Breast epithelium (tissue), 4 donors: ENCODE measurements around the gene FAU. TPM values are rescaled to one million over a fixed set of nuclear protein-coding genes. Genes with fewer than 3 reads are reported as not detected.

Experiments
- DNase-seq, 2 donors: peaks; one replicate each; pipeline ENCODE4 v3.0.0-alpha.2; 2019; ENCODE audit warnings: low spot score in 2 of 2
- H3K27ac ChIP-seq, 2 donors: fragments of 200-600 bp; sonication (generic) in 1 of 2; one replicate each; pipeline ENCODE4 v1.5.1; 2016 to 2019; ENCODE audit warnings: mild to moderate bottlenecking in 1 of 2
- H3K27me3 ChIP-seq, 2 donors: fragments of 200-600 bp; sonication (generic) in 1 of 2; one replicate each; pipeline versions ENCODE4 v1.5.1 to v1.6.0; 2017 to 2019; ENCODE audit warnings: control low read depth in 1 of 2, mild to moderate bottlenecking in 1 of 2
- H3K36me3 ChIP-seq: fragments of 200-600 bp; one replicate; pipeline ENCODE4 v1.5.1; 2019
- H3K4me1 ChIP-seq, 2 donors: fragments of 200-600 bp; sonication (generic); one replicate each; pipeline ENCODE4 v1.5.1; 2016 to 2019; ENCODE audit warnings: control low read depth in 1 of 2
- H3K4me3 ChIP-seq, 3 donors: fragments of 200-600 bp; sonication (generic); 1 replicate in 2 of 3; 2 replicates in 1 of 3; pipeline ENCODE4 v1.5.1; 2016 to 2019; ENCODE audit warnings: mild to moderate bottlenecking in 3 of 3, moderate library complexity in 2 of 3
- H3K9me3 ChIP-seq, 2 donors: fragments of 200-600 bp; sonication (generic) in 1 of 2; one replicate each; pipeline ENCODE4 v1.5.1; 2016 to 2019; ENCODE audit warnings: control low read depth in 1 of 2
- POLR2A ChIP-seq: fragments of 450-650 bp; IDR thresholded peaks from one replicate; pipeline ENCODE4 v1.6.1; 2016; ENCODE audit warnings: antibody characterized with exemption, mild to moderate bottlenecking, moderate library complexity
- POLR2AphosphoS5 ChIP-seq, 3 donors: sonication (generic); formaldehyde crosslinking; IDR thresholded peaks; one replicate each; pipeline ENCODE4 v1.6.1; 2017; ENCODE audit warnings: antibody characterized with exemption in 3 of 3
- intact Hi-C: fragments of 100-400 bp; cut with DNase I; formaldehyde crosslinking; loops from one replicate; pipeline ENCODE4 v1.15.1; 2023; ENCODE audit warnings: low total_unique reads
- total RNA-seq, 3 donors: library from RNA; depleted of rRNA; stranded (reverse); fragments of >200 nt; gene quantifications; one replicate each; pipeline ENCODE4 v1.1.0, GENCODE V29; 2016
- TF ChIP-seq, protein P1 (sequence below), 3 donors: fragments of 450-650 bp; IDR thresholded peaks; one replicate each; pipeline ENCODE4 v1.5.1; 2016 to 2017; ENCODE audit warnings: antibody characterized with exemption in 3 of 3, mild to moderate bottlenecking in 3 of 3, moderate library complexity in 3 of 3

FAU gene
- total RNA-seq, 3 donors from 2014 or later: 786 to 1,230 (median 855) TPM

DNA sequence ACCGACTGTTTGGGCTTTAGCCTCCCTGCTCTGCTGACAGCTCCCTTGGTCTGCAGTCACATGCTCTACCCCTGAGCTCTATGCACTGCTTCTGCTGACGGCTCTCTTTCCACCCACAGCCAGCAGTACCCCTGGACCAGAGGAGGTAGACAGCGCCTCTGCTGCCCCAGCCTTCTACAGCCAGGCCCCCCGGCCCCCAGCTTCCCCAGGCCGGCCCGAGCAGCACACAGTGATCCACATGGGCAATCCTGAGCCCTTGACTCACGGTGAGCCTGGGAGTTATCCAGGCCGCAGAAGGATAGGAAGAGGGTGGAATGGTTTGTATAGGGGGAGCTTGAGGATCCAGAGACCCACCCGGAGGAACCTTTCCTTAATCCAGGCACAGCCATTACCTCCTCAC, 35.1 kb downstream of the FAU start:
- TF ChIP-seq POLR2AphosphoS5 (IDR thresholded peaks at IDR 0.05) (no peak), POLR2A (no peak)
- TF ChIP-seq, protein P1, sequence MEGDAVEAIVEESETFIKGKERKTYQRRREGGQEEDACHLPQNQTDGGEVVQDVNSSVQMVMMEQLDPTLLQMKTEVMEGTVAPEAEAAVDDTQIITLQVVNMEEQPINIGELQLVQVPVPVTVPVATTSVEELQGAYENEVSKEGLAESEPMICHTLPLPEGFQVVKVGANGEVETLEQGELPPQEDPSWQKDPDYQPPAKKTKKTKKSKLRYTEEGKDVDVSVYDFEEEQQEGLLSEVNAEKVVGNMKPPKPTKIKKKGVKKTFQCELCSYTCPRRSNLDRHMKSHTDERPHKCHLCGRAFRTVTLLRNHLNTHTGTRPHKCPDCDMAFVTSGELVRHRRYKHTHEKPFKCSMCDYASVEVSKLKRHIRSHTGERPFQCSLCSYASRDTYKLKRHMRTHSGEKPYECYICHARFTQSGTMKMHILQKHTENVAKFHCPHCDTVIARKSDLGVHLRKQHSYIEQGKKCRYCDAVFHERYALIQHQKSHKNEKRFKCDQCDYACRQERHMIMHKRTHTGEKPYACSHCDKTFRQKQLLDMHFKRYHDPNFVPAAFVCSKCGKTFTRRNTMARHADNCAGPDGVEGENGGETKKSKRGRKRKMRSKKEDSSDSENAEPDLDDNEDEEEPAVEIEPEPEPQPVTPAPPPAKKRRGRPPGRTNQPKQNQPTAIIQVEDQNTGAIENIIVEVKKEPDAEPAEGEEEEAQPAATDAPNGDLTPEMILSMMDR (IDR thresholded peaks at IDR 0.05): no peak
- H3K27ac ChIP-seq: no peak overlapping the region
- H3K36me3 ChIP-seq: peaks cover 7% of the 10 kb centered on the region
- no peaks in the 10 kb centered on the region for H3K27me3 ChIP-seq
- H3K4me1 ChIP-seq: no peaks in the 10 kb centered on the region
- no peaks in the 10 kb centered on the region for H3K9me3 ChIP-seq
- DNase-seq: no peak
- intact Hi-C loops: no loop called here
- H3K4me3 ChIP-seq: no peak overlapping the region

DNA sequence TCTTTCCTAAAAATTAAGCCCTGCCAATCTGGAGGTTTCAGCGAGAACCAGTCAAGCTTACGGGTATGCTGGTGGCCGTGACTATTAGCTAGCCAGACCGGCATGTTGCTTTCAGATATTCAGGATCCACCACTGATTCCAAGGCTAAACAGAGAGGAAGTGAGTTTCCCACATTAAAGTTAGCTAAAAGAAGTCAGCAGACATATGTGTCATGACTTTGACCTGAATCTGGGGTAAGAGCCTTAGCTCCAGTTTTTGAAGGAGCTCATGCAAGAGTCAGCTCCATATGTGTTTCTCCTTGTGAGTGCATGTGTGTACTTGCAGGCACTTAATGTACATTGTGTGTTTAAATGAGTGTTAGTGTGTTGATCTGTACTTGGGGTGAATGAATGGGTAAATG, 36.5 kb downstream of the FAU start:
- DNase-seq: no peak
- H3K27me3 ChIP-seq: no peaks in the 10 kb centered on the region
- TF ChIP-seq, protein P1 (IDR thresholded peaks at IDR 0.05): no peak
- TF ChIP-seq POLR2A: no peak
- TF ChIP-seq POLR2AphosphoS5 (IDR thresholded peaks at IDR 0.05): no peak
- intact Hi-C loops: no loop called here
- H3K27ac ChIP-seq: no peak overlapping the region
- peaks cover 7% of the 10 kb centered on the region for H3K36me3 ChIP-seq
- H3K9me3 ChIP-seq: no peaks in the 10 kb centered on the region
- no peak overlapping the region for H3K4me3 ChIP-seq
- no peaks in the 10 kb centered on the region for H3K4me1 ChIP-seq

DNA sequence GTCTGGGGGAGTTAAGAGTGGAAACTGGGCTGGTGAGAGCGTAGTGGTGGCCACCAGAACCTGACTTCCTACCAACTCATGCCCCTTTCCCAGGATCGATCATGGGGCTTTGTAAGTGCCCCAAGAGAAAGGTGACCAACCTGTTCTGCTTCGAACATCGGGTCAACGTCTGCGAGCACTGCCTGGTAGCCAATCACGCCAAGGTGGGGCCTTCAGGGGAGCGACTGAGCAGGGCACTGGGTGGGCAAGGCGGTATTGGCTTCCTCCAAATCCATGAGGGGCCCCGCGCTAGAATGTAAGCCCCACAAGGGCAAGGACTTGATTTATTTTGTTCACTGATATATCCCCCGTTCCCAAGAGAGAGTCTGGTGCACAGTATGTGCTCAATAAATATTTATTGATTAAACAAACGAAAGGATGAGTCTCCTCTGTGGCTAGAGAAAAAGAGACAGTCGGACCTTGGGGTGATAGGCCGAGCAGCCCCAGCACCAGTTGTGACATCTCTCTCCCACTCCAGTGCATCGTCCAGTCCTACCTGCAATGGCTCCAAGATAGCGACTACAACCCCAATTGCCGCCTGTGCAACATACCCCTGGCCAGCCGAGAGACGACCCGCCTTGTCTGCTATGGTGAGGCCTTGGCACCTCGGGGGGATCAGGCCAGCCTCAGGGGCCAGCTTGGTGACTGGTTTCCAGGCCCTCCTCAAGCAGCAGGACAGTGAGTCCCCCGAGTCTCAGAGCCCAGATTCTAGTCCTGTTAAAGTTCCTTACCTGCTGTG, 37.1 kb downstream of the FAU start:
- Histone ChIP-seq H3K4me1 (no peaks in the 10 kb centered on the region), H3K4me3 (peak overlapping the region; percentile 75 to 85 (median 82)), H3K27me3 (no peaks in the 10 kb centered on the region), H3K36me3 (peaks cover 7% of the 10 kb centered on the region), H3K9me3 (no peaks in the 10 kb centered on the region), H3K27ac (peak overlapping the region; percentile 97 to 98)
- intact Hi-C loops: no loop called here
- TF ChIP-seq POLR2A (no peak), POLR2AphosphoS5 (IDR thresholded peaks at IDR 0.05) (no peak)
- TF ChIP-seq, protein P1 (IDR thresholded peaks at IDR 0.05): no peak
- no peak for DNase-seq

DNA sequence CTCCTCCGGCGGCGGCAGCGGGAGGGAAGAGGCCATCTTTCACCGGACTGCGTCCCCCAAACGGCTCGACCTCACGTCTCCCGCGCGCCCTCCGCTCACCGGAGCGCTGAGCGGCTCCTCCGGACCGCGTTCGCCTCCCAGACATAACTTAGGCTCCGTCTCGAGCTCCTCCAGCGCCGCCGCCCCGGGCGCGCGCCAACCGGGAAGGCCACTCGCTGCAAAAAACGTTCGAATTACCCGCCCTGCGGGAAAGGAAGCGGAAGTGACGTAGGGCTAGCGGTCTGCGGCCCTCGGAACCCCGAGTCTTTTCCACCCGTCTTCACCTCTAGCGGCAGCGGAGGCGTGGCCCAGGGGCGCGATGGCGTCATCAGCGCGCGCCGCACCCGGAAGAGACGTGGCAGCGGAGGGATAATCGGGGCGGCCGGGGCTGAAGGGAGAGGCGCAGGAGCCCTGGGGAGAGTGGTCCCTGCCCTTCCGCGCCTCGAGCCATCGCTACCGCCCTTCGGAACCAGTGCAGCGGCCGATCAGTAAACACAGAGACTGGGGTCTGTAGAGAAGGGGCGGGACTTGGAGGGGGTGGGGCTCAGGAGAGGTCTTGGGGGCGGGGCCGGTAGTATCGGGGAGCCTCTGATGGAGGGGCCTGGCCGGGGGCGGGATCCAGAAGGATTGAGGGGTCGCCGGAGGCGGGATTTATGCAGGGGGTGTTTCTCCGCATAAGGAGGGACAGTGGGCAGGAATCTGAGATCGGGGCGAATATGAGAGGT, 37.9 kb downstream of the FAU start, which contains the start of the genes CDCA5 and ZFPL1:
Gene CDCA5, minus strand, starts transcription at position 207 of the 764 bp plus-strand sequence. Its CDS starts 62 bp downstream, at position 145.
Gene ZFPL1, plus strand, starts transcription at position 389 of the 764 bp plus-strand sequence. CDS start 477 bp downstream, outside the sequence.
- H3K9me3 ChIP-seq: no peaks in the 10 kb centered on the region
- TF ChIP-seq POLR2AphosphoS5 (IDR thresholded peaks at IDR 0.05) (peak; percentile 98 to 99 (median 98)), POLR2A (peak; percentile 66)
- TF ChIP-seq, protein P1 (IDR thresholded peaks at IDR 0.05): peak in 1 of 3 donors; percentile 10
- peak; percentile 95 to 96 for DNase-seq
- H3K4me1 ChIP-seq: no peaks in the 10 kb centered on the region
- peak within 1 kb of the TSS; percentile 97 to 98 for H3K27ac ChIP-seq
- intact Hi-C loops: no loop called here
- H3K27me3 ChIP-seq: no peaks in the 10 kb centered on the region
- H3K36me3 ChIP-seq: peaks cover 7% of the 10 kb centered on the region
- H3K4me3 ChIP-seq: peak within 1 kb of the TSS; percentile 75 to 85 (median 82)
